SU-DHL-6 (cell line): ENCODE data around the gene SLC12A2.

ENCODE experiments used
- H2AFZ ChIP-seq: fragments of 200-600 bp; sonication (generic); 2 replicates; pipeline ENCODE4 v1.6.1; 2014; ENCODE audit warnings: low read depth, mild to moderate bottlenecking, moderate library complexity, mixed read lengths, antibody characterized with exemption, low read length; ENCODE audit not compliant: severe bottlenecking
- H3F3A ChIP-seq: fragments of 200-600 bp; shearing (Covaris generic); 2 replicates; pipeline ENCODE4 v1.6.0; 2016; ENCODE audit warnings: antibody characterized with exemption, mild to moderate bottlenecking; ENCODE audit not compliant: insufficient read depth
- H3K27ac ChIP-seq: fragments of 200-600 bp; sonication (generic); 2 replicates; pipeline ENCODE4 v1.5.1; 2016; ENCODE audit warnings: low read depth, mild to moderate bottlenecking, low read length, moderate library complexity, mixed read lengths
- H3K27me3 ChIP-seq: fragments of 200-600 bp; sonication (generic), shearing (Covaris generic); 2 replicates; pipeline ENCODE4 v1.6.0; 2014; ENCODE audit warnings: mild to moderate bottlenecking, low read length
- H3K36me3 ChIP-seq: fragments of 200-600 bp; sonication (generic); 2 replicates; pipeline ENCODE4 v1.6.1; 2014; ENCODE audit warnings: mild to moderate bottlenecking, low read length, mixed read lengths
- H3K4me2 ChIP-seq: fragments of 300-600, 200-600 bp; shearing (Covaris generic), sonication (generic); 2 replicates; pipeline ENCODE4 v1.6.0; 2014; ENCODE audit warnings: low read length, low read depth, mild to moderate bottlenecking; ENCODE audit not compliant: poor library complexity, severe bottlenecking
- H3K4me3 ChIP-seq: fragments of 200-600 bp; sonication (generic); 2 replicates; pipeline ENCODE4 v1.5.1; 2014; ENCODE audit warnings: antibody characterized with exemption, low read length, mild to moderate bottlenecking, mixed read lengths; ENCODE audit not compliant: insufficient read depth, poor library complexity, severe bottlenecking
- H3K79me2 ChIP-seq: fragments of 200-600 bp; sonication (generic); 2 replicates; pipeline ENCODE4 v1.6.1; 2014; ENCODE audit warnings: mild to moderate bottlenecking, low read length, moderate library complexity; ENCODE audit not compliant: insufficient read depth
- H3K9ac ChIP-seq: fragments of 200-600 bp; sonication (generic); 2 replicates; pipeline ENCODE4 v1.7.0; 2014; ENCODE audit warnings: mild to moderate bottlenecking, low read length
- H3K9me2 ChIP-seq: fragments of 200-600 bp; sonication (generic); replicated peaks from 2 replicates; pipeline ENCODE4 v1.6.1; 2014; ENCODE audit warnings: low read length; ENCODE audit not compliant: insufficient read depth
- H3K9me3 ChIP-seq: fragments of 200-600 bp; sonication (generic); 2 replicates; pipeline ENCODE4 v1.6.1; 2014; ENCODE audit warnings: low read length, mixed read lengths; ENCODE audit not compliant: insufficient read depth
- H4K20me1 ChIP-seq: fragments of 200-600 bp; sonication (generic); 2 replicates; pipeline ENCODE4 v1.6.1; 2014; ENCODE audit warnings: low read depth, mild to moderate bottlenecking, antibody characterized with exemption, low read length, moderate library complexity, mixed read lengths
- EZH2phosphoT487 ChIP-seq: fragments of 200-600 bp; sonication (generic), shearing (Covaris generic); conservative IDR thresholded peaks from 2 replicates; pipeline ENCODE4 v1.6.1; 2018; ENCODE audit warnings: mild to moderate bottlenecking, antibody characterized with exemption, low read length, moderate library complexity, mixed read lengths
- TF ChIP-seq, protein P1 (sequence below): fragments of 200-600 bp; sonication (generic); IDR thresholded peaks from one replicate; pipeline ENCODE4 v1.5.1; 2017; ENCODE audit warnings: antibody characterized with exemption, mild to moderate bottlenecking, low read length, moderate library complexity; ENCODE audit not compliant: insufficient read depth, poor library complexity, severe bottlenecking

SLC12A2 gene

DNA sequence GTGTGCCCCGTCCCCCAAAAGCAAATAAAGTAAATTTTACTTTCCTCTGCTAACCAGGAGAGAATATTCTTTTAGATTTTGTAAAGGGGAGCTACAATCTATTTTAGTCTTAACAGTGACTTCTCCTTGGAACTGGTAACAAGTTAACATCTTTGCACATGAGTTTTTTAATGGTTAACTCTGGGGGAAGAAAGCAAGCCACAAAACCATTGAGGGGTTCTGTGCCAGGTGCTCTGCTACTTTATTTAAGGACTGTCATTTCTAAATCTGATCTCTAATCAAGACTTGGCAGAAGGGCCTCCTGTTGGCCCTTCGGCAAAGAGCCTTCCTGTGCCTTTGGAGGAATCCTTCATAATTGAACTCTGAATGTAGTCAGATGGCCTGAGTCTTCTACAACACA lies 153.4 kb downstream of the SLC12A2 start:
- no peak overlapping the region for H3K27ac ChIP-seq
- H3K4me3 ChIP-seq: no peak overlapping the region
- no peaks in the 10 kb centered on the region for H3K36me3 ChIP-seq
- no peak overlapping the region for H3K4me2 ChIP-seq
- TF ChIP-seq EZH2phosphoT487: no peak
- TF ChIP-seq, protein P1, sequence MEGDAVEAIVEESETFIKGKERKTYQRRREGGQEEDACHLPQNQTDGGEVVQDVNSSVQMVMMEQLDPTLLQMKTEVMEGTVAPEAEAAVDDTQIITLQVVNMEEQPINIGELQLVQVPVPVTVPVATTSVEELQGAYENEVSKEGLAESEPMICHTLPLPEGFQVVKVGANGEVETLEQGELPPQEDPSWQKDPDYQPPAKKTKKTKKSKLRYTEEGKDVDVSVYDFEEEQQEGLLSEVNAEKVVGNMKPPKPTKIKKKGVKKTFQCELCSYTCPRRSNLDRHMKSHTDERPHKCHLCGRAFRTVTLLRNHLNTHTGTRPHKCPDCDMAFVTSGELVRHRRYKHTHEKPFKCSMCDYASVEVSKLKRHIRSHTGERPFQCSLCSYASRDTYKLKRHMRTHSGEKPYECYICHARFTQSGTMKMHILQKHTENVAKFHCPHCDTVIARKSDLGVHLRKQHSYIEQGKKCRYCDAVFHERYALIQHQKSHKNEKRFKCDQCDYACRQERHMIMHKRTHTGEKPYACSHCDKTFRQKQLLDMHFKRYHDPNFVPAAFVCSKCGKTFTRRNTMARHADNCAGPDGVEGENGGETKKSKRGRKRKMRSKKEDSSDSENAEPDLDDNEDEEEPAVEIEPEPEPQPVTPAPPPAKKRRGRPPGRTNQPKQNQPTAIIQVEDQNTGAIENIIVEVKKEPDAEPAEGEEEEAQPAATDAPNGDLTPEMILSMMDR: no peak
- H3F3A ChIP-seq: no peaks in the 10 kb centered on the region
- no peaks in the 10 kb centered on the region for H3K9me2 ChIP-seq
- no peaks in the 10 kb centered on the region for H4K20me1 ChIP-seq
- no peaks in the 10 kb centered on the region for H3K27me3 ChIP-seq
- H3K9ac ChIP-seq: no peak overlapping the region
- H2AFZ ChIP-seq: no peak overlapping the region
- no peaks in the 10 kb centered on the region for H3K9me3 ChIP-seq
- H3K79me2 ChIP-seq: no peaks in the 10 kb centered on the region

DNA sequence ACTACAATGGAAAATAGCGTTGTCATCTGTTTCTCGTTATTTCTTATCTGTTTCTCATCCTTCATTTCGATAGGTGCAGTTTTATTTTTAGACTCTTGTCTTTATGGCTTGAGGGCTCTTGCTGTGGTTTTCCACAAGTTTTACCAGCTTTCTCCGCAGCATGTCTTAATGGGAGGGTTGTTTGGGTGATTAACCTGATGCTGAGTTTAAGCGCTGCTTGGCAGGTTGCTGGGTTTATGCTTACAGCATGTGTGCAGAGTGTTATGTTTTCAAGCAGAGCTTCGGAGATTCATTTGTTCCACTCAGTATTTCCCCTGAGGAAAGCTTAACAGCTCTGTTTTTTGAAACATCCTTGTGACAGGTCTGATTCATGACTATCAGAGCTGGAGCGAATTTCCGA lies 154.0 kb downstream of the SLC12A2 start:
- no peak overlapping the region for H3K9ac ChIP-seq
- TF ChIP-seq, protein P1: no peak
- TF ChIP-seq EZH2phosphoT487: no peak
- no peaks in the 10 kb centered on the region for H3F3A ChIP-seq
- H4K20me1 ChIP-seq: no peaks in the 10 kb centered on the region
- no peaks in the 10 kb centered on the region for H3K36me3 ChIP-seq
- no peaks in the 10 kb centered on the region for H3K9me3 ChIP-seq
- no peak overlapping the region for H3K4me2 ChIP-seq
- no peak overlapping the region for H3K4me3 ChIP-seq
- no peaks in the 10 kb centered on the region for H3K79me2 ChIP-seq
- no peaks in the 10 kb centered on the region for H3K9me2 ChIP-seq
- no peaks in the 10 kb centered on the region for H3K27me3 ChIP-seq
- H2AFZ ChIP-seq: no peak overlapping the region
- H3K27ac ChIP-seq: no peak overlapping the region
